Bronchial epithelial cell (primary cell): ENCODE data around the gene OR6N1. TPM values are rescaled to one million over a fixed set of nuclear protein-coding genes. Genes with fewer than 3 reads are reported as not detected.

Source experiments
- DNase-seq: peaks from one replicate; pipeline ENCODE4 v3.0.0-alpha.2; 2010; ENCODE audit warnings: low read depth
- FAIRE-seq: peaks from 2 replicates; lab custom pipeline; 2011; peaks lifted over from hg19 to GRCh38; lab: Jason Lieb, UNC
- H3K27me3 ChIP-seq: 2 replicates; pipeline ENCODE4 v1.5.1; 2011; ENCODE audit warnings: low read length; ENCODE audit not compliant: control insufficient read depth, insufficient read depth
- H3K36me3 ChIP-seq: 2 replicates; pipeline ENCODE4 v1.5.1; 2011; ENCODE audit warnings: low read length; ENCODE audit not compliant: control insufficient read depth, insufficient read depth
- H3K4me3 ChIP-seq: 2 replicates; pipeline ENCODE4 v1.5.1; 2011; ENCODE audit warnings: mild to moderate bottlenecking, low read depth, low read length, control low read depth
- total RNA-seq: library from RNA; depleted of rRNA; stranded (reverse); fragments of >200 nt; gene quantifications from 2 replicates; pipeline ENCODE4 v1.2.1, GENCODE V29; 2014
- TF ChIP-seq, protein P1 (sequence below): IDR thresholded peaks from 2 replicates; pipeline ENCODE4 v1.5.1; 2011; ENCODE audit warnings: mild to moderate bottlenecking, moderate library complexity, low read length, control low read depth, inconsistent platforms; ENCODE audit not compliant: insufficient read depth, severe bottlenecking

Gene OR6N1
- total RNA-seq, 1 donor from 2014 or later = not detected

DNA sequence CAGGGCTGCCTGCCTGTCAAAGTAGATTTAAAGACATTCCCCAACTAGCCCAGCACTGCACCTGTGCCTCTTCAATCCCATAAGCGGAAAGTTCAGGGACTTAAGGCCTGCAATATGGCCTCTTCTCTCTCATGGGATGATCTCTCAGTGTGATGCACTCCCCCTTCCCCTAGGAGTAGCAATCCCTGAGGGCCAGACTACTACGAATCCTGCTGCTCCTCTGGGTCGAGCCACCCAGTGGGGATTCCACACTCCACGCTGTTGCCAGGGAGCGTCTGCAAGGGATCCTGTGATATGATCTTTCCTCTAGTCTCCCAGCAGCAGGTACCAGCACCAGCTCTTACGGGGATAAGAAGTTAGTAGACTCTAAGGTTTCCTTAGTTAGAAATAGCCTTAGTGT, 22.3 kb upstream of the OR6N1 start:
- FAIRE-seq (no peak), DNase-seq (no peak)
- TF ChIP-seq, protein P1, sequence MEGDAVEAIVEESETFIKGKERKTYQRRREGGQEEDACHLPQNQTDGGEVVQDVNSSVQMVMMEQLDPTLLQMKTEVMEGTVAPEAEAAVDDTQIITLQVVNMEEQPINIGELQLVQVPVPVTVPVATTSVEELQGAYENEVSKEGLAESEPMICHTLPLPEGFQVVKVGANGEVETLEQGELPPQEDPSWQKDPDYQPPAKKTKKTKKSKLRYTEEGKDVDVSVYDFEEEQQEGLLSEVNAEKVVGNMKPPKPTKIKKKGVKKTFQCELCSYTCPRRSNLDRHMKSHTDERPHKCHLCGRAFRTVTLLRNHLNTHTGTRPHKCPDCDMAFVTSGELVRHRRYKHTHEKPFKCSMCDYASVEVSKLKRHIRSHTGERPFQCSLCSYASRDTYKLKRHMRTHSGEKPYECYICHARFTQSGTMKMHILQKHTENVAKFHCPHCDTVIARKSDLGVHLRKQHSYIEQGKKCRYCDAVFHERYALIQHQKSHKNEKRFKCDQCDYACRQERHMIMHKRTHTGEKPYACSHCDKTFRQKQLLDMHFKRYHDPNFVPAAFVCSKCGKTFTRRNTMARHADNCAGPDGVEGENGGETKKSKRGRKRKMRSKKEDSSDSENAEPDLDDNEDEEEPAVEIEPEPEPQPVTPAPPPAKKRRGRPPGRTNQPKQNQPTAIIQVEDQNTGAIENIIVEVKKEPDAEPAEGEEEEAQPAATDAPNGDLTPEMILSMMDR = no peak

DNA sequence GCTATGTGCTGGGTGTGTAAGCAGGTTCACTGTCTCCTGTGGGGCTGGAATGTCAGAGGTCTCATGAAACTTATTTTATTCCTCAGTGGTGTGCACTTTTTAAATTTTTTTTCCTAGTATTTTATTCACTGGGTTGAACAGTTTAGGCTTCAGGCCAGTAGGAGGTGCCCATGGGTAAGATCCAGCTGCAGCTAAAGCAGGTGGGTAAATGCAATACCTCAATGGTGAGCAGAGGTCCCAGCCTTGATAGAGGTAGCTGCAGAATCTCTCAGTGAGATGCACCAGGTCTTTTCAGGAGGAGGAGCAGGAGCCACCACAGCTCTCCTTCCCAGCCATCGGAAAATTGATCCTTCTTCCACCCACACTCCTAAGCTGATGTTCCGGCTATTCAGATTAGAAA, 21.6 kb upstream of the OR6N1 start:
- Histone ChIP-seq H3K27me3 (no peaks in the 10 kb centered on the region), H3K4me3 (no peak overlapping the region), H3K36me3 (no peaks in the 10 kb centered on the region)
- TF ChIP-seq, protein P1 = peak; percentile 26
- DNase-seq (no peak), FAIRE-seq (no peak)

More for the DNA sequence above, 22.3 kb upstream of the OR6N1 start:
- Histone ChIP-seq H3K4me3 (no peak overlapping the region), H3K27me3 (no peaks in the 10 kb centered on the region), H3K36me3 (no peaks in the 10 kb centered on the region)

DNA sequence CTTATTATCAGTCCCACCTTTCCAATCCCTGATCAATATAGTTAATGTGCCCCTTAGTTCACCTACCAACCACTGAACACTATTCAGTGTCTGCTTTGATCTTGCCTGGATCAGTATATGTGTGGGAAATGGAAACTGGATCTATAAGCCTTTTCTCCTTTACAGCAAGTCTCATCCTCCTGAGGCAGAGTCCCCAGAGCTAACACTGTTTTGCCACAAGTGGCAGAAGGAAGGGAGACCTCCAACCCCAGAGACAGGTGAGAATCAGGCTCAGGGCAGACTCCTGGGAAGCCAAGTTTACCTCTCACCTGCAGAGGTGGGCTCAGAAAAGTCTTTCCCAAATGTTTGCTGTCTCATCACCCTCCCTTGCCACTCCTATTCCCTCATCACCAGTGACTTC, 9.1 kb upstream of the OR6N1 start, which contains the start of gene OR6N2:
Gene OR6N2 (minus strand): TSS at position 101 of the 400 bp plus-strand sequence. CDS start 3,569 bp downstream, outside the sequence.
- no peaks in the 10 kb centered on the region for H3K36me3 ChIP-seq
- FAIRE-seq (no peak), DNase-seq (no peak)
- TF ChIP-seq, protein P1 = no peak
- H3K27me3 ChIP-seq = no peaks in the 10 kb centered on the region
- H3K4me3 ChIP-seq = no peak within 1 kb of the TSS

DNA sequence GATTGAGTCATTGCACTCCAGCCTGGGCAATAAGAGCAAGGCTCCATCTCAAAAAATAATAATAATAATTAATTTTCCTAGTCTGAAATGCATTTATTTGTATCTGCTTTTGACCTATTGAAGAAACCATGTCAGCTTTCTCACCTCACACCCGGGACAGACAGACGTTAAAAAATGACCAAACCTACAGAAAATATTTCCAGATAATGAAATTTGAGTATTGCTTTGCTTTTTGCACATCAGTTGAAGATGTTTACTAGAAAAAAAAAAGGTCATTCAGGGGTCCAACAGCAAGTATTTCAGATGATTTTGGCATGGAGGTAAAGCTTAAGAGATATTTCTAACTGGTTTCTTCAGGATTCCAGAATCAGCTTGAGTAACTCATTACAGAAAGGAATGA, 17.6 kb downstream of the OR6N1 start, which contains the start of gene OR6K6:
Gene OR6K6 (plus strand): TSS at position 301 of the 400 bp plus-strand sequence. CDS start 168 bp downstream, outside the sequence.
- DNase-seq (no peak), FAIRE-seq (no peak)
- TF ChIP-seq, protein P1 = no peak
- Histone ChIP-seq H3K27me3 (no peaks in the 10 kb centered on the region), H3K4me3 (no peak within 1 kb of the TSS), H3K36me3 (no peaks in the 10 kb centered on the region)

DNA sequence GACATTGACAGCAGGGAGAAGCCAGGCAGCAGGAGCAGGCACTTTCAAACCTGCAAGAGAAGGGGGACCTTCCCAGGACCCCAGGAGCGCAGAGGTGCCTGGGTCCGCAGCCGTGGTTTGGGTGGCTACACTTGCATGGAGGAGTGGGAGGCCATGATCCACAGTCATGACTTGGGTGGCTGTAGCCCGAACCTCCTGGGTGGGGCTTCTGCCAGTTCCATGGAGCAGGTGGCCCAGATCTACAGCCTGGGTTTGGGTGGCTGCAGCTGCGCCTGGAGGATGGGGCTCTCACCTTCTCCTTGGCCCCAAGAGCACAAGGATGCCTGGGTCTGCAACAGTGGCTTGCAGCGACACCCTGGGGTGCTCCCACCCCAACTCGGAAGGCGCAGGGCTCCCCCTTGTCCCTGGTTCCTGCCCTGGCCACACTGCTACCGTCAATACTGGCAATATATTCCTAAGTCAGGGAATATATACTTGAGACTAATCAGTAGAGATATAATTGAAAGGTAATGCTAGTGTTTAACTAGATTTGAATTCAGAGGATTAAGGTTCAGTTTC, 19.8 kb downstream of the OR6N1 start:
- H3K4me3 ChIP-seq = no peak overlapping the region
- DNase-seq (no peak), FAIRE-seq (no peak)
- TF ChIP-seq, protein P1 = no peak
- H3K27me3 ChIP-seq = no peaks in the 10 kb centered on the region
- no peaks in the 10 kb centered on the region for H3K36me3 ChIP-seq

DNA sequence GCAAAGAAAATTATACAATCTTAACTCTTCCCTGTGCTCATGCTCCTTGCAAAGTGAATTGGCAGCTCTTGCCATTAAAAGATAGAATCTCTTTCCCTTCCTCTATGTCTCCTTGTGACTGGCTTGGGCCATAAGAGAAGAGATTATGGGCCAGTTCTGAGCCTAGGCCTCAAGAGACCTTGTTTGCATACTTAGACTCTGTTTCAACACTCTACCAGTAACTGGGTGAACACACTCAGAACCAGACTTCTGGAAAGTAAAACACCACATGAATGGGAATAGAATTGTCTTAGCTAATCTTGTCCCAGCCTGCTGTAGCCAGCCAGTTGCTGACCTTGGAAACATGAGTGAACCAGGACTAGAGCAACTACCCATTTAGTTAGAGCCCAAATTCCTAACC, 36.1 kb downstream of the OR6N1 start:
- FAIRE-seq = no peak
- no peak for DNase-seq
- Histone ChIP-seq H3K36me3 (no peaks in the 10 kb centered on the region), H3K27me3 (no peaks in the 10 kb centered on the region), H3K4me3 (no peak overlapping the region)
- TF ChIP-seq, protein P1 = no peak
